Measurements from ENCODE around the gene METTL2A.
"Not testable (repeated sequence)": the region's sequence is repeated elsewhere in the genome, so short reads cannot be mapped to it uniquely, and the experiment has no call there.

- not testable (repeated sequence) for TF ChIP-seq CTCF (IDR thresholded peaks at IDR 0.05 in 2 of 3, conservative IDR thresholded peaks at IDR 0.05 in 1 of 3; ENCODE audit: control insufficient read depth in 2 of 3, extremely low read depth in 1 of 3, insufficient read depth in 1 of 3, low read depth in 3 of 3, low read length in 3 of 3); FOS (IDR thresholded peaks at IDR 0.05; ENCODE audit: borderline replicate concordance, extremely low read depth, insufficient read length); HCFC1 (IDR thresholded peaks at IDR 0.05; ENCODE audit: low read length); BACH1 (IDR thresholded peaks at IDR 0.05; ENCODE audit: borderline replicate concordance)
Observed at GRCh38 chr17:62445791-62446190, 22.1 kb downstream of the METTL2A start.

Data from GM12878 (cell line).